Left forelimb (tissue), 1 donor: ENCODE measurements around the gene SCAMP5.

Source experiments
- DNase-seq: peaks from one replicate; pipeline ENCODE4 v3.0.0-alpha.2; 2018; ENCODE audit warnings: low spot score

SCAMP5 gene

GRCh38 chr15:75048394-75048793 lies 53.0 kb downstream of the SCAMP5 start:
- no peak for DNase-seq

GRCh38 chr15:75049392-75049791 lies 54.0 kb downstream of the SCAMP5 start:
- no peak for DNase-seq

- no peak for DNase-seq
Measured at GRCh38 chr15:75050283-75050682, 54.9 kb downstream of the SCAMP5 start.

DNA sequence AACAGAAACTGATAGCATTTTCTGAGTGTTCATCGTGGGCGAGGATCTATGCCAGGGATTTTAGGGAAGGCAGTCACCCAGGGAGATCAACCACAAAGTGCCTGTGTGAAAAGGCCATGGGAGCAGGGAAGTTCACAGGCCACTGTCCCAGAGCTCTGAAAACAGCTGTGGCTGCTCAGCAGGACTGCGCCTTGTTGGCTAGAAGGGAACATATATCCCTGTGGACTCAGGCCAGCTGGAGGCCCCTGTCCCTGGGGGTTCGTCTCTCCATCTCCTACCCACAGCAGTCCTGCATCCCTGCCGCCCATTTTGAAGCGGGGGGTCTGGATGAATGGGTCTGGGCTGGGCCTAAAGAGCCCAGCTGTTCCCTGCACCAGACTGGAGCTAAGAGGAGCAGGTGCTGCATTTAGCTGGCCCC lies 55.8 kb downstream of the SCAMP5 start:
- no peak for DNase-seq

- DNase-seq, result no peak
Measured at GRCh38 chr15:75051711-75052110, 56.3 kb downstream of the SCAMP5 start.

- no peak for DNase-seq
Measured at GRCh38 chr15:75052972-75053747, 57.8 kb downstream of the SCAMP5 start.

GRCh38 chr15:75053748-75054125 lies 58.4 kb downstream of the SCAMP5 start:
- DNase-seq, result no peak

DNA sequence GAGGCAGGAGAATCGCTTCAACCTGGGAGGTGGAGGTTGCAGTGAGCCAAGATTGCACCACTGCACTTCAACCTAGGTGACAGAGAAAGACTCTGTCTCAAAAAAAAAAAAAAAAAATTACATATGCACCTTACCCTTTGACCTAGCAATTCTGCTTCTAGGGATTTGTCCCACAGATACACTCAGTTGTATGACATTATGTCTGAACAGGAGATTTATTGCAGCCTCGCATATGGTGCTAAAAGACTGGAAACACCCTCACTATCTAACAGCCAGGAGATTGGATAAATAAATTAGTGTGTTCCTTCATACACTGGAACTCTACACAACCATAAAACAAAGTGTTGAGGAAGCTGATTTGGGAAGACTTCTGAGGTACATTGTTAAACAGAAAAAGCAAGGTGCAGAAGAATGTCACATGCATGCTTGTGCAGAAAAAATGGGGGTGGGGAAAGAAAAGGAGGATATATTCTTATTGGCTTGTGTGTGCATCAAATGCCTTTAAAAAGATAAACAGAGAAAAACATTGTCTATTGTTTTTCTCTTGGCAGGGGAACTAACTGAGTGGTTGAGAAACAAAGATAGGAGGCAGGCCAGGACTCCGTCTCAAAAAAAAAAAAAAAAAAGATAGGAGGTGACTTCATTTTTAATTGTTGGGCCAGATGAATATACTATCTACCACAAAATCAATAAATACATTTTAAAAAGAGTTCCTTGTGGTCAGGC lies 59.0 kb downstream of the SCAMP5 start:
- DNase-seq, result no peak

DNA sequence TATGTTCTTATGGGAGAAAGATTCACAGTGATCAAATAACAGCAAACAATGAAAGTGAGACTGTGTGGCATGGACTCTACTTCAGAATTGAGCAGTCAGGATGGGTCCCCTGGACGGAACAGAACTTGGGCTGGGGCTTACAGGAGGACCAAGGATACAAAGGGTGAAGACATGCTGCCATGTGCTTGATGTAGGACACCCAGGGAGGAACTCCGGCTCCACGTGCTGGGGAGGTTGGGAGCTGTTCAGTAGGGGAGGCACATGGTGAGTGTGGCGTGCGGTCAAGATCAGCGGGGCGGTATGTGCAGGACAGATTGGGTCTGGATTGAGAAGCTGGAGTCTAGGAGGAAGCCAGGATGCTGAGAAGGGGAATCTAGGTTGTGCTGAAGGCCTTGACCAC lies 60.7 kb downstream of the SCAMP5 start:
- no peak for DNase-seq

DNA sequence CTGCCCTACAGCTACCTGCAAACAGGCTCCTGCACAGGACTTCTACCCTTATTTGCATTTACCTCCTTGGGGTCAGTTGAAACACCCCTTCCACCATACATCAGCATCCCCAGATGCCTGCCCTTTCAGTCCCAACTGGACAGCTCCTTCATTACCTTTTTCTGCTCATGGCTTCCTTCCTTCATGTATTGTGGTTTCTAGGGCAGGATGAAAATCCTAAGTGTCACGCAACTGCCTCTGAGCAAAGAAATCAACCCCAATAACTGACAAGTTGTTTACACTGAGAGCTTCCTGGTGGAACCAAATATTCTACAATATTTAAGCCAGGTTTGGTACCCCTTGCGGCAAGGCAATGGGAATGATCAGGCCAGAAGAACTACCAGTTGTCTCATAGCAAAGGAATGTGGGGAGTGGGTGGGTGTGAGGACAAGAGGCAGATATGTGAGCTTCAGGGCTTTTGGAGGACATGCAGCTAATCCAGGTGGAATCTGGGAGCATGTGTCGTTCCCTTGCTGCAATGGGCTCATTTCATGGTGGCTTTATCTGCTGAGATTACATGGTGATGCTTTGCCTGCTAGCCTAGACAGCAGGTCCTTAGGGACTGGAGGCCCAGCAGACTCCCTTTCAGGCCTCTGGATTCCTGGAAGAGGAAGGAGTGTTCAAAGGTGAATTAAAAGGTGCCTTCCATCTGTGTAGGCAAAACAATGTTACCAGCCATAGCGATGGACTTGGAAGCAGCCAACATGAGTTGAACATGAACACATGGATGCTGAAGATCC lies 63.0 kb downstream of the SCAMP5 start:
- peak; percentile 26 for DNase-seq

DNA sequence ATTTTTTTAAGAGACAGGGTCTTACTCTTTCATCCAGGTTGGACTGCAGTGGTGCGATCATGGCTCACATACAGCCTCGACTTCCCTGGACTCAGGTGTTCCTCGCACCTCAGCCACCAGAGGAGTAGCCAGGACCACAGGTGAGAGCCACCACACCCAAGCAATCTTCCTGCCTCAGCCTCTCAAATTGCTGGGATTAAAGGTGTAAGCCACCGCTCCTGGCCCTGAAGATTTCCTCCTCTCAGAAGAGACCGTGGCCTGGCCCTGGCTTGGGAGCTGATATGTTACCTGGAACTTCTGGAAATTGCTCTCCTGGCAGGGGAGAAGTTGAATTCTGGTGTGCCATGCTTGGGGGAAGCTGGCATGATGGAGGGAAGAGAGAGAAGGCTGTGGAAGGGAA lies 64.2 kb downstream of the SCAMP5 start:
- peak; percentile 8 for DNase-seq

GRCh38 chr15:75061272-75061671 lies 65.9 kb downstream of the SCAMP5 start:
- peak; percentile 62 for DNase-seq

- DNase-seq, result peak; percentile 45
Measured at GRCh38 chr15:75062706-75063105, 67.3 kb downstream of the SCAMP5 start.

GRCh38 chr15:75063338-75063737 lies 68.0 kb downstream of the SCAMP5 start:
- peak; percentile 45 for DNase-seq

- peak; percentile 51 for DNase-seq
Measured at GRCh38 chr15:75063889-75064288, 68.5 kb downstream of the SCAMP5 start.

DNA sequence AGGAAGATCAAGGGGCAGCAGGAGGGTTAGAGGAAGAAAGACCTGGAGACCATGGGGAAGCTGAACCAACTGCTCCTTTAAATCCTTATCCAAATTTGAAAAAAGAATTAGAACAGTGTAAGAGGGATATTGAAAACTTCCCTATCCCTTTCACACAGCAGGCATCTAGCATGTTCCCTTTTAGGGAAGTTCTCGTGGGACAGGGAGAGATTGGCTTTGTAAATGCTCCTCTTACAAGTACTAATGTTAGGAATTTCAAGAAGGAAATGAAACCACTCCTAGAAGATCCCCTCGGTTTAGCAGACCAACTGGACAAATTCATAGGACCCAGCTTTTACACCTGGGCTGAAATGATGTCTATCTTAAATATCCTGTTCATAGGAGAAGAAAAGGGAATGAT lies 69.5 kb downstream of the SCAMP5 start:
- DNase-seq, result no peak

GRCh38 chr15:75065467-75065850 lies 70.1 kb downstream of the SCAMP5 start:
- peak; percentile 63 for DNase-seq

GRCh38 chr15:75065851-75066509 lies 70.6 kb downstream of the SCAMP5 start:
- DNase-seq, result peak; percentile 6

GRCh38 chr15:75067123-75067830 lies 71.9 kb downstream of the SCAMP5 start:
- no peak for DNase-seq

DNA sequence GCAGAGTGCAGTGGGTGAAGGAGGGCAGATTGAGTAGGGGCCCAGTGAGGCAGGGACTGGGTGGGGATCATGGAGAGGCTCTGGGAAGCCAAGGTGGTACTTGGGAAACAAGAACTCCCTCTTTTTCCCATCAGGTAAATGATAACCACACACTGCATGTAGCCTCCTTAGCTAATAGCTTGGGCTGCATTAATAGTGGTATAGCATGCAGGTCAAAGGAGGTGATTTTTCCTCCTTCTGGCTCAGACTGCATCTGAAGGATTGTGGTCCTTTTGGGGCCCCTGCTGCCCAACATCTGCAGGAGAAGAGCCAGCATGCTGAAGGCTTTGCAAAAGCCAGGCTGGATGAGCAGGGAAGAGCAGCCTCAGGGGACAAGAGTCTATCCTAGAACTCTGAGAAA lies 73.4 kb downstream of the SCAMP5 start:
- DNase-seq, result no peak

DNA sequence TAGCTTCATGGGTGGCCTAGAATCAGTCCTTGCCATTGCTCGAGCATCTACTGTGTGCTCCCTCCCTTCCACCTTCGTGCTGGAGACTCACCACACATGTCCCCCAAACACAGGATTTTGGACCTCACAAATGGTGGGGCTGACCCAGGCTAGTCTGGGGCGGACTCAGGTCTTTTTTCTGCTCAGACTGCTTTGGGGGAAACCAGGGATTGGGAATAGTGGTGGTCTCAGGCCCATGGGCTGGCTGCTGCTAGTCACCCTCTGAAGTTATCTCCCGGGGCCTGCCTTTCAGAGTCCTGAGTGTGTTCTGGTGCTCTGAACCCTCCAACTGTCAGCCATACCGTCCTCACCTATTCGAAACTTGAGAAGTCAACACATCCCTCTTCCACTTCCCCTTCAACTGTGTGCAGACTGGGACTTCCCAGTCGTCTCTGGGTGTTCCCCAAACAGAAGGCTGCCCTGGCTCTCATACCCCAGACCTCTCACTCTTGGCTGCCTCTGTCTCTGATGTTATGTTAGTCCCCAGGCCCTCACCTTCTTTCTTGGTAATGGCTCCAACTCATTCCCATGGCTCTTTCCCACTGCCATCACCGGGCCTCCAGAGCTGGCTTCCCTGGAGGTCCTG lies 74.0 kb downstream of the SCAMP5 start:
- peak; percentile 60 for DNase-seq
